ENCODE results near the gene MTUS2. TPM values are rescaled to one million over a fixed set of nuclear protein-coding genes. Genes with fewer than 3 reads are reported as not detected.

The MTUS2 gene
- total and polyA plus RNA-seq, 10 of the 15 experiments (the other 5 are each of a cell fraction or from before 2014, with no cell fraction given) = under 0.01 to 0.05 (median 0.02) TPM; not detected in 6

GRCh38 chr13:29125191-29125933 lies 305.2 kb downstream of the MTUS2 start (continued):
- TF ChIP-seq ASH2L (IDR thresholded peaks at IDR 0.05; ENCODE audit: borderline replicate concordance, low read depth) (0 out of 2 replicates have a peak, but pooled peaks have one; percentile 59), GATAD2B (conservative IDR thresholded peaks at IDR 0.05; ENCODE audit: low read depth) (no peak), CBX5 (IDR thresholded peaks at IDR 0.05; ENCODE audit: low read depth) (0 out of 2 replicates have a peak, but pooled peaks have one; percentile 27), TAF1 (IDR thresholded peaks at IDR 0.05; ENCODE audit: borderline replicate concordance, low read depth, low read length) (0 out of 2 replicates have a peak, but pooled peaks have one; percentile 13), CEBPZ (IDR thresholded peaks at IDR 0.05; ENCODE audit: low read depth, low read length) (no peak), BHLHE40 (IDR thresholded peaks at IDR 0.05; ENCODE audit: borderline replicate concordance in 1 of 2, low read depth in 2 of 2, low read length in 1 of 2) (no peak)

GRCh38 chr13:29125934-29126424 lies 305.8 kb downstream of the MTUS2 start:
- H3K9ac ChIP-seq (ENCODE audit: control insufficient read depth, insufficient read depth, low read length) = peak overlapping the region; percentile 63; the same call in 1 of the 2 replicates
- in situ Hi-C loops (cut with MboI) = no loop called here
- H3K36me3 ChIP-seq (ENCODE audit: control insufficient read depth in 2 of 2, insufficient read depth in 2 of 2, low read length in 1 of 2) = no peaks in the 10 kb centered on the region
- ChIA-PET SMC1A (ENCODE audit: uncharacterized antibody, unreplicated experiment) (no interaction called here), POLR2A (no interaction called here), RAD21 (ENCODE audit: unreplicated experiment) (no interaction called here), CTCF (no interaction called here)
- H3K9me3 ChIP-seq (replicated peaks; ENCODE audit: control insufficient read depth, insufficient read depth, low read length) = no peaks in the 10 kb centered on the region
- H3K27me3 ChIP-seq (replicated peaks in 1 of 2; ENCODE audit: control insufficient read depth in 2 of 2, insufficient read depth in 2 of 2, low read length in 1 of 2) = no peaks in the 10 kb centered on the region
- FAIRE-seq = peak; percentile 79
- peaks cover 18% of the 10 kb centered on the region for H3K4me1 ChIP-seq (ENCODE audit: control insufficient read depth, insufficient read depth, low read length)
- peak overlapping the region; percentile 85 for H3K27ac ChIP-seq (ENCODE audit: control insufficient read depth, insufficient read depth)
- 14% methylated on average over 5 of the region's 5 CpGs for whole genome bisulfite sequencing (ENCODE audit: insufficient coverage, insufficient replicate concordance, low lambda C conversion rate, missing lambda C conversion rate)
- peak overlapping the region; percentile 74 for H3K4me2 ChIP-seq (ENCODE audit: control insufficient read depth, insufficient read depth)
- no TSS peak for BruUV-seq (replicated peaks)
- ATAC-seq = peak; percentile 59
- H3K4me3 ChIP-seq = no peak overlapping the region
- H2AFZ ChIP-seq (ENCODE audit: control insufficient read depth, low read depth, low read length) = peak overlapping the region; percentile 64
- intact Hi-C loops (cut with micrococcal nuclease; ENCODE audit: unreplicated experiment) = no loop called here
- H4K20me1 ChIP-seq (ENCODE audit: control insufficient read depth, insufficient read depth) = no peaks in the 10 kb centered on the region
- no peaks in the 10 kb centered on the region for H3K79me2 ChIP-seq (ENCODE audit: control insufficient read depth, insufficient read depth, low read length)
- peak; percentile 56 for DNase-seq (ENCODE audit: low read depth, low spot score)
- TF ChIP-seq NFXL1 (IDR thresholded peaks at IDR 0.05; ENCODE audit: borderline replicate concordance) = no peak
- no peak for TF ChIP-seq CREM (IDR thresholded peaks at IDR 0.05; ENCODE audit: low read depth)
- no peak for TF ChIP-seq ZNF274 (IDR thresholded peaks at IDR 0.05; ENCODE audit: insufficient read depth, insufficient read length)
- peak; percentile 43; the same call in 1 of the 2 replicates for TF ChIP-seq NFIC (IDR thresholded peaks at IDR 0.05; ENCODE audit: low read depth, low read length)
- 0 out of 2 replicates have a peak, but pooled peaks have one; percentile 2 for TF ChIP-seq RAD21 (IDR thresholded peaks at IDR 0.05; ENCODE audit: insufficient read depth, low read depth, low read length)
- TF ChIP-seq ZNF207 (IDR thresholded peaks at IDR 0.05; ENCODE audit: borderline replicate concordance) = no peak
- no peak for TF ChIP-seq PBX3 (IDR thresholded peaks at IDR 0.05; ENCODE audit: insufficient replicate concordance, low read depth, low read length)
- no peak for TF ChIP-seq POU2F2 (IDR thresholded peaks at IDR 0.05; ENCODE audit: borderline replicate concordance, low read depth, low read length)
- peak; percentile 96 for TF ChIP-seq SPI1 (IDR thresholded peaks at IDR 0.05; ENCODE audit: borderline replicate concordance, insufficient read depth, low read depth, low read length)
- TF ChIP-seq MEF2A (IDR thresholded peaks at IDR 0.05; ENCODE audit: insufficient read depth, low read depth, low read length) = no peak
- TF ChIP-seq JUND (IDR thresholded peaks at IDR 0.05; ENCODE audit: low read depth, low read length) = no peak
- peak; percentile 4; the same call in 1 of the 2 replicates for TF ChIP-seq TAF1 (IDR thresholded peaks at IDR 0.05; ENCODE audit: borderline replicate concordance, low read depth, low read length)
- TF ChIP-seq RAD51 (IDR thresholded peaks at IDR 0.05) = no peak
